Ureter (tissue), 1 donor: Measurements from ENCODE around the gene ENPP7. TPM values are rescaled to one million over a fixed set of nuclear protein-coding genes. Genes with fewer than 3 reads are reported as not detected.

ENCODE experiments used
- DNase-seq: peaks from one replicate; pipeline ENCODE4 v3.0.0-alpha.2; 2020; ENCODE audit warnings: low spot score
- total RNA-seq: library from RNA; stranded (reverse); gene quantifications from one replicate; pipeline ENCODE4 v1.2.4, GENCODE V29; 2023
- donor health status: DM: yes; HTN: yes; CAD: no.

Gene ENPP7
- total RNA-seq, 1 donor from 2014 or later = 0.18 TPM

DNA sequence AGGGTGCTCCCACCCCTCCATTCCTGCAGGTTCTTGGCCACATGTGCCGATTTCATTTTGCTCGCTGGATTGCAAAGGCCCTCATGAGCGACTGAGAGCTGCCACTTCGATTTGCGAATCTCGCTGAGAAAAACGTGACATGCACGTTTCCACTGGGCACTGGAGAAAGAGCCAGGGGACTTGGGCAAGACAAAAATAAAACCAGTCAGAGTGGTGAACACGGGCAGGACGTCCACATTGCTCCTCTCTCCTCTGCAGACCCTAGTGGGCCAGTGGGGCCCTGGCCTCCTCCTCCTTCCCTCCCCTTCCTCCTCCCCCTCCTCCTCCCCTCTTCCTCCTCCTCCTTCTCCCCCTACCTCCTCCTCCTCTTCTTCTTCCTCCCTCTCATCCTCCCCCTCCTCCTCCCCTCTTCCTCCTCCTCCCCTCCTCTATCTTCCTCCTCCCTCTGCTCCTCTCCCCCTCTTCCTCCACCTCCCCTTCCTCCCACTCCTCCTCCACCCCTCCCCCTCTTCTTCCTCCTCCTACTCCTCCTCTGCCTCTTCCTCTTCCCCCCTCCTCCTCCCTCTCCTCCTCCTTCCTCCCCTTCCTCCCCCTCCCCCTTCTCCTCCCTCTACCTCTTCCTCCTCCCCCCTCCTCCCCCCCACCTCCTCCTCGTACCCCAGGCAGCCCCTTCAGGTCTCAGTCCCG lies 28.1 kb upstream of the ENPP7 start:
- no peak for DNase-seq

GRCh38 chr17:79704691-79705090 lies 26.1 kb upstream of the ENPP7 start:
- DNase-seq = no peak

DNA sequence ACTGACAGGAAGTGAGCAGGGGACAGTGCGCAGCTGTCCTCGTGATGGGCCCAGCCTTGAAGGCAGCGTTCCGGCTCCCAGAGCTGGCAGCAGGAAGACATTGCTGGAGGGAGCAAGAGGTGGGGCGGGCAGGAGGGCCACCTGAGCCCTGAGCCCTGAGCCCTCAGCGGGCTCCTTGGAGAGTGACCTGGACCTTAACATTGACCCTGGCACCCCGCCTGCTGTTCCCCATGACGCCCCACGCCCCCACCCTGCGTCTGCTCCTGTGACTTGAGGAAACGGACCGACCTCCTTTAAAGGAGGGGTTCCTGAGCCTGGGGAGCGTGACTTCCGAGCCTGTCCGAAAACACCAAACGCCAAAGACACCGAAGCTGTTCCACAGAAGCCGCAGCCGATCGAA lies 25.1 kb upstream of the ENPP7 start:
- no peak for DNase-seq

DNA sequence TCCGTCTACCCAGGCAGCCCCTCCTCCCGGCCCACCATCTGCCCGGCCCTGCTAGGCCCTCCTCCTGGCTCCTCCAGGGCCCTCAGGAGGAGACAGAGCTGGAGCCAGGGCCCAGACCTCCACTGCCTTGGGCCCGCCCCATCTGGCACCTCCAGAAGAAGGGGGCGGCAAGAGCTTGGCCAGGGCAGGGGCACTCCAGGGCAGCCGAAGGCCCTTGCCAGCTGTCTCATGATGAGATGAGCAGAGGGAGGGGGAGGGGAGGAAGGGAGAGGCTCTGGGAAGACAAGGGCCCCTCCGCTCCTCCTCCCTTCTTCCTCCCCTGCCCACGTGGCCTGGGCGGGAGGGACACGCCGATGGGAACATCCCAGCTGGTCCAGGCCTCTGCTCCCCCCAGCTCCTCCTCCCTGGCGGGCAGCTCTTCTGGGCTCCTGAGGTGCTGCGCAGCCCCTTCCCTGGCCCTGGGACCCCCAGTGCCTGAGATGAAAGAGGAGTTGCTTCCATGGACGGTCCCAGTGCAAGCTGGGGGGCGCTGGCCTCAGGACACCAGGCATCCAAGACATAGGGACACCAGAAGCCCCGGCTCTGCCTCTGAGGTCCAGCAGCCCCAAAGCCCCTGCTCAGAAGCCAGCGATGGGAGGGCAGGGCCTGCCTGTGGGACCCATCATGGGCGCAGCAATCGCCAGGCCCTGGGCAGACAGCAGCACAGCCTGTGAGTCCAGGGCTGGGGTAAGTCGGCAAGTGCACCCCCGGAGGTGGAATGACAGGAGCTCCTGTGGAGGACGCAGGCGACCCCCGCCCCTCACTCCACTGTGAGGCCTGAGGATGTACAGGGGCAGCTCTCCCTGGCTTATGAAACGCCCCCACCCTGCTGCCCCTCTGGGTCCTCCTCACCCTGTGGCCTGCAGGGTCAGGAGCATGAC lies 23.6 kb upstream of the ENPP7 start:
- DNase-seq = no peak

- DNase-seq = no peak
Measured at GRCh38 chr17:79707931-79708891, 22.5 kb upstream of the ENPP7 start.

DNA sequence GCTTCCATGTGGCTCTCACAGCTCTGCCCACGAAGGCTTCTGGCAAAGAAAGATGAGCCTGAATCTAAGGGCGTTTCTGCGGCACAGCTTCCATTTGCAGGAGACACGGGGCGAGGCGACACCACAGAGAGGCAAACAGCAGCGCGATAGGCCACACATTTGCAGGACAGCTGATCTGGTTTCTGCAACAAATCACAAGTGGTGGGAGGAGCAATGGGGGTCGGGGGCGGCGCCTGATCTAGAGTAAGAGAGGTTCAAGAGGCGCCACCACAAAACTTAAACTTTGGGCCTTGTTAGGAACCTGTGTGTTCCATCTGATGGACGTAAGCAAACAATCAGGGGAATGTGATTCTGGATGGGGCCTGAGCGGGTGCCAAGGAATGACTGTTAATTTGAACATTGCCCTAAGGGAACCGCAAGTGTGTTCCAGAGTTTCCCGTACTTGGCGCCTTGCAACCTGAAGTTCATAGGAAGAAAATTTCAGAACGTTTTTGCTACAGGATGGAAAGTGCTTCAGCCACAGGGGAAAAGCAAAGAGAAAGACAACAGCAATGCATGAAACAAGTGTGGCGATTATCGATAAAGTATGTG lies 18.9 kb upstream of the ENPP7 start:
- no peak for DNase-seq

- no peak for DNase-seq
Measured at GRCh38 chr17:79713391-79713790, 17.4 kb upstream of the ENPP7 start.

DNA sequence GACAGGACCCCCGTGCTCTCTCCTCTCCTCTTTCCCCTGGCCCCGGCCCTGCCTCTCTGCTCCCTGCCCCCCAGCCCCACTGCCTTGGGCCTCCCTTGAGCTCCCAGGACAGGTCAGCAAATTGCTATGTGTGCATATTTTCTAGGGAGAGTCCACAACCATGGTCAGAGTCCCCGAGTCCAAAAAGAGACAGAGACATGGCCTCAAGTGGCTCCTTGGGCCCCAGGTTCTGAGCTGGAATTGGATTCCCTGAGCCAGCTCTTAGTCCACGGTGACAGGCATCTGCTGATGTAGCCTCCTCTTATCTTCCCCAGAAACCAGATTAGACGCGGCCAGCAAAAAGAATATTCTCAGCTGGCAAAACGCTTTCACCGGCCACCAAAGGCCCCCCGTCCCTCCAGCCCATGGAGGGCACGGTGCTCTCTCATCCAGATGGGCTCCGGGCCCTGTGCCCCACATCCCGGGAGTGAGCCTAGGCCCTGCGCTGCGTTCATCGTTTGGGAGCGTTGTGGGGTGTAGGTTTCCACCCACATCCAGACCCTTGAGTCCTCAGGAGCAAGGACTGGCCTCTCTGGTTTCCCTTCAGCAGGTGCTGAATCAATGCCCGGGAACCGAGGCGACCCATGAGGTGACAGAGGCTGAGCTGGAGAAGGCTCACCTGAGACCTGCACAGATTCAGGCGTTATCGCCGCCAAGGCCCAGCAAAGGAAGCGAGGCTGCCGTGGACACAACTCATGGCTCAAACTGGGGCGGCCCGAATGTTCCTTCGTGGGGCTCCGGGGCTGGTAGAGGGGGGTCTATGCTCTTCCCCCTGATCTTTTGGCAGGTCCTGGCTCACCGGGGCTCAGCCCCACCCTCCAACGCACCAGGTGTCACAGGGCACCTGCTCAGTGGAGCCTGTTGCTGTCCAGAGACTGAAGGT lies 16.3 kb upstream of the ENPP7 start:
- no peak for DNase-seq

- no peak for DNase-seq
Measured at GRCh38 chr17:79715098-79715942, 15.4 kb upstream of the ENPP7 start.

GRCh38 chr17:79715943-79716797 lies 14.6 kb upstream of the ENPP7 start:
- DNase-seq = no peak

DNA sequence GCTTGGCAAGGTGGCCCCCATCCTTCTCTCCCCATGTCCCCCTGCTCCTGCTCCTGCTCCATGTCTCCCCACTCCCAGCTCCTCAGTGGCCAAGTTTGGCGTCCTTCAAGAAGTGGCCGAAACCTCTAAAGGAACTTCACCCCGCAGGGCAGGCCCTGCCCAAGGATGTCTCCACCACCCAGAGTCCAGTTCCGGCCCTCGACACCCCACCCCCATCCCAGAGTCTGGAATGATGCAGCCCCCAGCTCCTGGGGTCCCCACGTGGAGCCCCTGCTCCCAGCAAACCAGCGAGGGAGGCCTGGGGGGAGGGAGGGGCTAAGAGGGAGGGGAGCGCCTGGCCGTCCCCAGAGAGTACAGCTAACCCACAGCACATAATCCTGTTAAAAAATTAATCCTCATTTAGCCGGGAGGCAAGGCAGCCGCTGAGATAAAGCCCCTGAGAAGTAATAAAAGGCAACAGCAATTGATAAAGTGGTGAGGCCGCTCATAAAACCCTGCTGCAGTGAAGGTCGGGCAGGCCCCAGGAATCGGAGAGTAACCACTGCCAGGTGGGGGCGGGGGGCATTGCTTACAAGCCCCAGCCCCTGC lies 9.9 kb upstream of the ENPP7 start:
- DNase-seq = no peak

GRCh38 chr17:79721993-79722671 lies 8.6 kb upstream of the ENPP7 start:
- no peak for DNase-seq

GRCh38 chr17:79722787-79723186 lies 8.0 kb upstream of the ENPP7 start:
- DNase-seq = no peak

GRCh38 chr17:79728169-79728907 lies 2.4 kb upstream of the ENPP7 start:
- peak; percentile 91 for DNase-seq

DNA sequence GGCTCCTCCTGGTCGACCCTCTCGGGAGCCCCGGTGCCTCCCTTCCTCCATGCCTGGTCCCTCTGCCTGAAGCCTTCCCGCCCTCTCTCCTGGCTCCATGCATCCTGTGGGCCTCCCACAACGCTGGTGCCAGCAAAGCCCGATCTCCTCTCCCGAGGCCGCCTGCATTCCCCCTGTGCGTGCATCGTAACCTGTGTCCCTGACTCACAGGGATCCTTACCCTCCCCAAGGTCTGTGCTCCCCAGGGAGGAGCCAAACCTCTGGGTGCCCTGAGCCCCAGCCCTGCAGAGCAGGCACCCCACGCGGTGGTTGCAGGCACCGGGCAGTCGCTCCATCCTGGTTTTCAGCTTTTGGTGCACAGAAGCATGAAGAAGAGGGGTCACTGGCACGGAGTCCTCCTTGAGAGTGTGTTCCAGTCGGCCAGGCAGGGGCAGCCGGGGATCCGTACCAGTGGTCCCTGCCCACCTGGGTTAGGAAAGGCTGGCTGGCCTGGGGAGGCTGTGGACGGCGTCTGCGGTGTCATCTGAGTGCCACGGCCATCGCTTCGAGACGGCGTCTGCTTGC lies 1.8 kb upstream of the ENPP7 start:
- no peak for DNase-seq

- DNase-seq = no peak
Measured at GRCh38 chr17:79729761-79730160, 982 bp upstream of the ENPP7 start.

DNA sequence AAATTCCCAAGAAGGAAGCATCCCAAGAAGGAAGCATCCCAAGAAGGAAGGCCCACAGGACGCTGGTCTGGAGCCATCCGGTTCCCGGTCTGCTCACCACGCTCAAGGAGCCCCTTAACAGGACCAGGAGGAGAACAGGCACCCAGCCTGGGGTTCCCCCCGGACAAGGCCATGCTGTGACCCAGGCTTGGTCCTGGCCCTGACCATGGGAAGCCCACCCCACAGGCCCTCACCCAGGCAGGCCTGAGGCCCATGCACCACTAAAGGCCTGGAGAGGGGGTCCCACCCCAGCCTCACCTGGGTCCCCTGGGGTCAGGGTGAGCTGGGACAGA lies 340 bp upstream of the ENPP7 start:
- DNase-seq = no peak
